Activated CD4-positive, alpha-beta T cell treated with anti-CD3 and anti-CD28 coated beads, Interleukin-2, amount 10 ng/mL, durations not matched to agents 24 days and 14 days (primary cell): ENCODE results near the gene SRC. TPM values are rescaled to one million over a fixed set of nuclear protein-coding genes. Genes with fewer than 3 reads are reported as not detected.
"Not testable (repeated sequence)": the region's sequence is repeated elsewhere in the genome, so short reads cannot be mapped to it uniquely, and the experiment has no call there.

Source experiments
- DNase-seq: peaks from one replicate; pipeline ENCODE4 v3.0.0; 2022
- H3K27ac Mint-ChIP-seq: one replicate; pipeline ENCODE4 v1.8.0; 2022; ENCODE audit warnings: mild to moderate bottlenecking, mixed read lengths
- H3K27me3 Mint-ChIP-seq: one replicate; pipeline ENCODE4 v1.8.0; 2022; ENCODE audit warnings: mixed read lengths
- H3K36me3 Mint-ChIP-seq: one replicate; pipeline ENCODE4 v1.8.0; 2022; ENCODE audit warnings: low read depth, mild to moderate bottlenecking, mixed read lengths
- H3K4me1 Mint-ChIP-seq: one replicate; pipeline ENCODE4 v1.8.0; 2021; ENCODE audit warnings: mixed read lengths
- H3K4me3 Mint-ChIP-seq: one replicate; pipeline ENCODE4 v1.8.0; 2022; ENCODE audit warnings: mild to moderate bottlenecking, moderate library complexity, mixed read lengths
- H3K9me3 Mint-ChIP-seq: one replicate; pipeline ENCODE4 v1.8.0; 2021; ENCODE audit warnings: mixed read lengths
- intact Hi-C: fragments of 100-400 bp; cut with micrococcal nuclease; formaldehyde crosslinking; loops from one replicate; pipeline ENCODE4 v1.15.1; 2023
- total RNA-seq: library from RNA; stranded (reverse); gene quantifications from 2 replicates; pipeline ENCODE4 v1.2.3, GENCODE V29; 2022

Gene SRC
- total RNA-seq, 1 donor from 2014 or later, result 5.4 TPM

GRCh38 chr20:37336369-37337207 is 9.4 kb upstream of the SRC start:
- Mint-ChIP-seq H3K27me3 (no peaks in the 10 kb centered on the region), H3K4me1 (peaks cover 18% of the 10 kb centered on the region), H3K36me3 (no peaks in the 10 kb centered on the region), H3K27ac (peak overlapping the region; percentile 35), H3K9me3 (no peaks in the 10 kb centered on the region), H3K4me3 (peak overlapping the region; percentile 73)
- DNase-seq, result peak; percentile 74
- intact Hi-C loops, result no loop called here

DNA sequence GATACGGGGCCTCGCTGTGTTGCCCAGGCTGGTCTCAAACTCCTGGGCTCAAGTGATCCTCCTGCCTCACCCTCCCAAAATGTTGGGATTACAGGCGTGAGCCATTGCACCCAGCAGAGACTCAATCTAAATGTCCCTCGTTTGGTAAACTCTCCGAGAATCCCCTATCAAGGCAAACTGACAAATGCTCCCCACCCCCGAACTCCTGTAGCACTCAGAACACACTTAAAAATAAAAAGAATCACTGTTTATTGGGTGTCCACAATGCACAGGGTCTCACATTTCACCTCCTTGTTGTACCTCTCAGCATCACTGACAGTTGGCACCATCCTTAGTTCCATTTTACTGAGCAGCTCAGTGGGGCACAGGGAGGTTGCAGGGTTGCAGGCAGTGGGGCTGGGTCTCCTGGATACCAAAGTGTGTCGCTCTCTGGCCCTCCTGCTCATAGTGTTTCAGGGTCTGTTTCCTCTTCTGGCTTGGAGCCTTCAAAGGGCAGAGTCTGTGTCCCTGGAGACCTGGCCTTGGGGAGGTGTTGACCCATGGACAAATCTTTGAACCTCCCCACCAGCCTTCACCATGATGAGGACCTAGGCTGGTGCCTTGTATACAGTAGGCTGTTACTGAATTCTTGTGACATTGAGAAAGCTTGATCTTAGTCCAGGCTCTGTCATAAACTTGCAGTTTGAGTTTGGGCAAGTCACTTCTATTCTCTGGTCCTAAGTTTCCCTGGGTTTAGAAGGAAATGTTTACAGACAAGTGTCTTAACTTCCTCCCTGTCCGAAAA is 8.5 kb upstream of the SRC start:
- Mint-ChIP-seq H3K36me3 (no peaks in the 10 kb centered on the region), H3K9me3 (no peaks in the 10 kb centered on the region), H3K4me1 (peaks cover 18% of the 10 kb centered on the region), H3K27me3 (no peaks in the 10 kb centered on the region), H3K27ac (no peak overlapping the region), H3K4me3 (peak overlapping the region; percentile 30)
- intact Hi-C loops, result no loop called here
- no peak for DNase-seq

DNA sequence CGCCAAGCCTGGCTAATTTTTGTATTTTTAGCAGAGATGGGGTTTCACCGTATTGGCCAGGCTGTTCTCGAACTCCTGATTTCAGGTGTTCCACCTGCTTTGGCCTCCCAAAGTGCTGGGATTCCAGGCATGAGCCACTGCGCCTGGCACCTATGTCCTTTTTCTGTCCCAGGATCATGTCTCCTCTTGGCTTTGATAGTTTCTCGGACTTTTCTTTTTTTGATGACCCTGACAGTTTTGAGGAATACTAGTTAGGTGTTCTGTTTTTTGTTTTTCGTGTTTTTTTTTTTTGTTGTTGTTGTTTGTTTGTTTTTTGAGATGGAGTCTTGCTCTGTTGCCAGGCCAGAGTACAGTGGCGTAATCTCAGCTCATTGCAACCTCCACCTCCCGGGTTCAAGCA is 7.6 kb upstream of the SRC start:
- intact Hi-C loops, H3K27me3 Mint-ChIP-seq: not testable (repeated sequence)

DNA sequence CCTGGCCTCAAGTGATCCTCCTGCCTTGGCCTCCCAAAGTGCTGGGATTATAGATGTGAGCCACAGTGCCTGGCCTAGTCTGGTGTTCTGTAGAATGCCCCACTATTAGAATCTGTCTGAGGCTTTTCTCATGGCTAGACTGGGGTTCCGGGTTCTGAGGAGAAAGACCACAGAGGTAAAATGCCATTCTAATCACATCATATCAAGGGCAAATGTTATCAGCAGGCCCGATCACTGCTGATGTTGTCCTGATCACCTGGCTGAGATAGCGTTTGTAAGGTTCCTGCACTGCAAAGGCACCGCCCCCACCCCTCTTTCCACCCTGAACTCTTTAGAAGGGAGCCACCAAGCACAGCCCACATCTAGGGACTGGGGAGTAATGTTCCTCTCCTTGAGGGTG is 6.7 kb upstream of the SRC start:
- Mint-ChIP-seq H3K9me3 (no peaks in the 10 kb centered on the region), H3K27me3 (no peaks in the 10 kb centered on the region), H3K4me1 (peaks cover 25% of the 10 kb centered on the region), H3K36me3 (no peaks in the 10 kb centered on the region), H3K27ac (no peak overlapping the region), H3K4me3 (no peak overlapping the region)
- intact Hi-C loops, result no loop called here
- DNase-seq, result no peak

More for the DNA sequence above, 7.6 kb upstream of the SRC start:
- peaks cover 21% of the 10 kb centered on the region for H3K4me1 Mint-ChIP-seq
- H3K27ac Mint-ChIP-seq, H3K36me3 Mint-ChIP-seq, DNase-seq, H3K9me3 Mint-ChIP-seq, H3K4me3 Mint-ChIP-seq: not testable (repeated sequence)

DNA sequence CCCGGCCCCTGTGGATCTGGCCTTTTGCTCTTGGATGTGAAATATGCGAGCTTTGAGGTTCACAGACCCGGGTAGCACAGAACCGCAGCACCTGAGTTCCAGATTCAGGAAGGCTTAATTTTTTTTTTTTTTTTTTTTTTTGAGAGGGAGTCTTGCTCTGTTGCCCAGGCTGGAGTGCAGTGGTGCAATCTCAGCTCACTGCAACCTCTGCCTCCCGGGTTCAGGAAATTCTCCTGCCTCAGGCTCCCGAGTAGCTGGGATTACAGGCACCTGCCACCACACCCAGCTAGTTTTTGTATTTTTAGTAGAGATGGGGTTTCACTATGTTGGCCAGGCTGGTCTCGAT is 6.2 kb upstream of the SRC start:
- H3K27ac Mint-ChIP-seq, H3K4me3 Mint-ChIP-seq, H3K9me3 Mint-ChIP-seq, intact Hi-C loops, H3K36me3 Mint-ChIP-seq, H3K27me3 Mint-ChIP-seq, DNase-seq: not testable (repeated sequence)
- H3K4me1 Mint-ChIP-seq, result peaks cover 25% of the 10 kb centered on the region

- no peaks in the 10 kb centered on the region for H3K36me3 Mint-ChIP-seq
- H3K4me3 Mint-ChIP-seq, result no peak overlapping the region
- no peaks in the 10 kb centered on the region for H3K9me3 Mint-ChIP-seq
- no peak overlapping the region for H3K27ac Mint-ChIP-seq
- no peak for DNase-seq
- intact Hi-C loops, result no loop called here
- H3K4me1 Mint-ChIP-seq, result peaks cover 24% of the 10 kb centered on the region
- H3K27me3 Mint-ChIP-seq, result no peaks in the 10 kb centered on the region
Measured at GRCh38 chr20:37340998-37341397, 4.9 kb upstream of the SRC start.

DNA sequence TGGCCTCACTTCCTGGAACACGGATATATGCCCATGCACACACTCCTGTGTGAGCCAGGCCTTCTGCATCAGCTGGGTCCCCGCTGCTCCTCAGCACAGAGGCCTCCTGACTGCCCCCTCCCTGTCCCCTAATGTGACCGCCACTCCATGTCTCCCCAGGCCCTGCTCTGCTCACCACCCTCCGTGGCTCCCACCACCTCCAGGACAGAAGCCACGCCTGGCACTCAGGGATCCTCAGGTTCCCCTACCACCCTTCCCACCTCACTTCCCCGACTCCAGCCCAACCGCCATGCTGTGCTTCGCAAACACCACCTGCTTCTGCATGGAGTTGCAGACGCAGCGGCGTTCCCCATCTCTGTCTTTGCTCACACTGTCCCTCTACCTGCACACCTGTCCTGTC is 4.3 kb upstream of the SRC start:
- Mint-ChIP-seq H3K27ac (no peak overlapping the region), H3K4me1 (peaks cover 20% of the 10 kb centered on the region), H3K36me3 (no peaks in the 10 kb centered on the region), H3K9me3 (no peaks in the 10 kb centered on the region), H3K27me3 (no peaks in the 10 kb centered on the region), H3K4me3 (no peak overlapping the region)
- no peak for DNase-seq
- intact Hi-C loops, result no loop called here

DNA sequence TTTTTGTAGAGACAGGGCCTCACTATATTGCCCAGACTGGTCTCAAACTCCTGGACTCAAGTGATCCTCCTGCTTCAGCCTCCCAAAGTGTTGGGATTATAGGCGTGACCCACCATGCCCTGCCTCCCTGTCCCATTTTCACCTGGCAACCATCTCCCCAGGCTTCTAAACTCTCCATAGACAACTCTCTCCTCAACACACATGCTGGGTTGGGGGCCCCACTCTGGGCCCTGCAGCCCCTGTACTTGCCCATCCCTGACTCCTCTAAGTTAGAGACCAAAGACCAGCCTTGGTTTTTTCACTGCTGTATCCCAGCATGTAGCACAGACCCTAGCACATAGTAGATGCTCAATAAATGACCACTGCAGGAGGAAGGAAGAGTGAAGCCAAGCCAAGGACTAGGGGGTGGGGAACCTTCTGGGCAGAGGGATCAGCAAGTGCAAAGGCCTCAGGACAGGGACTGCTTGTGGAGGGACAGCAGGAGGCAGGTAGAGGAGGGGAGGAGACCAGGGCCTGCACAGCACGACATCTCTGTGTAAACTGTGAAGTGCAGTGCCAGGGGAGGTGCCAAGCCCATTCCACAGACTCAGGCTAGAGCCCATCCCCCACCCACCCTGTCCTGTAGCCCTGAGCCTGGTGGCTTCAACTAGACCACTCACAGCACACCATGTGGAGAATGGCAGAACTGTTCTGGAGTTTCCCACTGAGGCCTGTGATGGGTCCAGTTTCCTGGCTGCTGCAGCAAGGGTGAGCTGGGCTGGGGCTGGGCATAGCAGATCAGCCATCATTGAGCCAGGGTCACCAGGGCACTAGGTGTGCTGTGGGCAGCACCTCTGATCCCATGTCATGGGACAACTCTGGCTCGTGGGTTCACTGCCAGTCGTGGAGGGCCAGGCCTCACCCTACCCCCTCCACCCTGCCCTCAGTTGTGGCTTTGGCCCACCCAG is 3.4 kb upstream of the SRC start:
- Mint-ChIP-seq H3K4me1 (peaks cover 15% of the 10 kb centered on the region), H3K4me3 (no peak overlapping the region), H3K9me3 (no peaks in the 10 kb centered on the region), H3K27ac (no peak overlapping the region), H3K36me3 (no peaks in the 10 kb centered on the region), H3K27me3 (no peaks in the 10 kb centered on the region)
- intact Hi-C loops, result no loop called here
- no peak for DNase-seq

DNA sequence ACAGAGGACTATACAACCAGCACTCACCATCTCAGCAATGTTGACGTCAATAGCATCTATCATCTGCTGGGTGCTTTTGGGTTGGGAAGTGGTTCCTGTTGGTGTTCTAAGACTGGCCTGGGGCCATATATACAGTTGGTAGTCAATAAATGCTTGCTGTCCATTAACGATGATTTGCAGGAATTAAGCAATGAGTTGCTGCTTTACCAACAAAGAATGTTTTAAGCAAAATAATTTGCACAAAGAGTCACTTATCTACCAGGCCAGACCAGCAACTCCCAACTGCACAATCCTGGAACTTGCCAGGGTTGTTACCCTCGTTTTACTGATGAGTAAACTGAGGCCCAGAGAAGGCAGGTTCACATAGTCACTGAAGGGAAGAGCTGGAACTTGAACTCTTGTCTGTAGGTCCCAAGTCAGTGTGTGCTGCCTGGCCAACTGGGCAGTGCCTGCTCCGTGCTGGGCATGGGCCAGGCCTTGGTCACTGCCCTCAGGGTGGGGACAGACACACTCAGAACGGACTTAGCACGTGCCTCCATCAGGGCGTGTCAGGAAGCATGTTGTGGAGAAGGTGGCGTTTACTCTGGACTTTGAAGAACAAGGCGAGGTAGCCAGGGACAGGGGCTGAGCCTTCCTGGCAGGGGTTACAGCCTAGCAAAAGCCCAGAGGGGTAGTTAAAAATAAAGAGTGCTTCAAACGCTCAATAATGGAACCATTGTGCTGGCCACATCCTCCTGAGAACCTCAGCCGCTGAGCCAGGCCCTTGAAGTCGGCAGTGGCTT is 2.5 kb upstream of the SRC start:
- H3K27ac Mint-ChIP-seq, result no peak overlapping the region
- H3K9me3 Mint-ChIP-seq, result no peaks in the 10 kb centered on the region
- DNase-seq, result peak; percentile 74
- no peaks in the 10 kb centered on the region for H3K27me3 Mint-ChIP-seq
- H3K4me3 Mint-ChIP-seq, result peak overlapping the region; percentile 19
- peaks cover 20% of the 10 kb centered on the region for H3K4me1 Mint-ChIP-seq
- intact Hi-C loops, result no loop called here
- H3K36me3 Mint-ChIP-seq, result no peaks in the 10 kb centered on the region

GRCh38 chr20:37343994-37344355 is 2.0 kb upstream of the SRC start:
- Mint-ChIP-seq H3K27ac (no peak overlapping the region), H3K9me3 (no peaks in the 10 kb centered on the region), H3K36me3 (no peaks in the 10 kb centered on the region), H3K4me1 (peaks cover 20% of the 10 kb centered on the region), H3K4me3 (peak overlapping the region; percentile 12), H3K27me3 (no peaks in the 10 kb centered on the region)
- intact Hi-C loops, result no loop called here
- DNase-seq, result no peak

GRCh38 chr20:37344506-37345338 is 1.2 kb upstream of the SRC start:
- Mint-ChIP-seq H3K27me3 (no peaks in the 10 kb centered on the region), H3K27ac (no peak overlapping the region), H3K9me3 (no peaks in the 10 kb centered on the region), H3K4me1 (peaks cover 20% of the 10 kb centered on the region), H3K36me3 (no peaks in the 10 kb centered on the region), H3K4me3 (peak overlapping the region; percentile 80)
- intact Hi-C loops, result loop anchor here (5.0 kb wide), 1 partner anchor 47 kb away; no protein-coding TSS in a partner anchor
- no peak for DNase-seq

GRCh38 chr20:37346236-37346534 is 245 bp downstream of the SRC start:
- Mint-ChIP-seq H3K27me3 (no peaks in the 10 kb centered on the region), H3K27ac (no peak overlapping the region), H3K9me3 (no peaks in the 10 kb centered on the region), H3K4me1 (peaks cover 20% of the 10 kb centered on the region), H3K4me3 (peak overlapping the region; percentile 58), H3K36me3 (no peaks in the 10 kb centered on the region)
- intact Hi-C loops, result loop anchor here (5.0 kb wide), 1 partner anchor 49 kb away; no protein-coding TSS in a partner anchor
- no peak for DNase-seq
